CMK (cell line): ENCODE measurements around the gene SIGLEC14.
A peak's percentile ranks its signal among the peaks of the same experiment; 100 is the strongest.
"Not testable (repeated sequence)": the region's sequence is repeated elsewhere in the genome, so short reads cannot be mapped to it uniquely, and the experiment has no call there.

Experiments used
- DNase-seq: peaks from one replicate; pipeline ENCODE4 v3.0.0-alpha.2; 2010; ENCODE audit warnings: low read depth

The SIGLEC14 gene

GRCh38 chr19:51675911-51676565, 29.4 kb upstream of the SIGLEC14 start:
- DNase-seq = not testable (repeated sequence)

DNA sequence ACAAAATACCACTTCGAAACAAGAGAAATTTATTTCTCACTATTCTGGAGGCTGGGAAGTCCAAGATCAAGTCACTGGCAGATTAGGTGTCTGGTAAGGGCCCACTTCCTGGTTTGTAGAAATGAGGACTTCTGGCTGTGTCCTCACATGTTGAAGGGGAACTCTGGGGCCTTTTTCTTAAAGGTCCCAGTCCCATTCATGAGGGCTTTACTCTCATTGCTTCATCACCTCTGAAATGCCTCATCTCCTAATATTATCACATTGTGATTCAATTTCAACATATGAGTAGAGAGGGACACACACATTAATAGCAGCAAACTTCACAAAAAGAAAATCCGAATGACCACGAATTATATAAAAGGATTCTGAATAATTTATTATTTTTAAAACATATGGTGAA, 21.6 kb upstream of the SIGLEC14 start:
- no peak for DNase-seq

- no peak for DNase-seq
Measured at GRCh38 chr19:51664997-51665396, 18.4 kb upstream of the SIGLEC14 start.

DNA sequence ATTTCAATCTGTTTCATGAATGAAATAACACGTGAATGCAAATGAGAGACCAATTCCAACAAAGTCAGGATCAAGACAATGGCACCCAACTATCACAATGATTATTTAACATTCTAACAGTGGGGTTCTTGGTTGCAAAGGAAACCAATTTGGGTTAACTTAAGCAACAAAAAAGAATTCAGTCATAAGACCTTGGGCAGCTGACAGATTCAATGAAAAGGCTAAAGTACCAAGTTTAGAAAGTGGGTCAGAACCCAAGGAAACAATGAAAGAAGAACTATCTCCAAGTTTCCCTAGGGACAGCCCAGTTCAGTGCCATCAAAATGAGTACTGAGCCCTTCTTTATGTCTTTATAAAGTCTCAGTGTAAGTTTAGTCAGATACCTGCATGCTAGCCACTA, 17.5 kb upstream of the SIGLEC14 start:
- DNase-seq = no peak

DNA sequence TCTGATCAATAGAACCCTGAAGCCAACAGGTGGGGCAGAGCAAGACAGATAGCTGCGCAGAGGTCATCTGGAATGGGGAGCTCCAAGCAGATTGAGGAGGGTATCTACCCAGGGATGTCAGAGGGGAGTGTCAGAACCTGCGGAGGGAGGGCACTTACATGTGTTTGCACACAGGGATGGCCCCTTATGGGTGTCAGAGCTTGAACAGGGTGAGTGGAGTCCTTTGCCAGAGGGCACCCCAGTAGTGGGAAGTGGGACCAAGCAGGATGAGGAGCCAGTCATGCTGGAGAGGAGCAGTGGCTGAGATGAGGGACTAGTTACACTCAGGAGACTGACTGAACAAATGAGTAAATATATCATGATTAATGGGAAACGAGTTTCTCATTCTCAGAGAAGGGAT, 17.0 kb upstream of the SIGLEC14 start:
- DNase-seq = no peak

DNA sequence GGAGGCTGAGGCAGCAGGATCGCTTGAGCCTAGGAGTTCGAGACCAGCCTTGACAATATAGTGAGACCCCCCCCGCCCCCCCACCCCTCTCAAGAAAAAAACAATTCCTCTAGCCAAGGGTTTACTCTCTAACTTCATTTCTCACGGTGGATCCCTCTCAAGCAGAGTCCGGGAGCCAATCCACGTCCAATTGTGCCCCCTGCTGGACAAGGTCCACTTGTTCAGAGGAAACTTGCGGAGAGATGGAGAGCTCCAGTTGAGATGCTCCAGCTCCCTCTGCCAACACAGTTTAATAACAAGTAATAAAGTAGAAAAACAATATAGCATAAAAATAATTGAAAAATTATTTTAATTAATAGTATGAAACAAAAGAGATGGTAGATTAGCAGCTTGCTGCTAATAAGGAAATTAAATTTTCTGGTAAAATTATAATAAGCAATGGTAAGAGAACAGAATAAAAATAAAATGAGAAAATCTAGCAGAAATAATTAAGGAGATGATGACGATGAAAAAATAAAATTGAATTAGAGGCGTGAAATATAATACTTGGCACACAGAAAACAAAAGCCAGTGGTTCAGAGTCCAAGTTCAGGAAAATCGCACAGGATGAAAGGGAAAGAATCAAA, 14.5 kb upstream of the SIGLEC14 start:
- DNase-seq = peak; percentile 78

GRCh38 chr19:51654783-51655182, 8.2 kb upstream of the SIGLEC14 start:
- DNase-seq = no peak

GRCh38 chr19:51653162-51653561, 6.5 kb upstream of the SIGLEC14 start:
- no peak for DNase-seq

GRCh38 chr19:51652266-51652665, 5.6 kb upstream of the SIGLEC14 start:
- DNase-seq = no peak

DNA sequence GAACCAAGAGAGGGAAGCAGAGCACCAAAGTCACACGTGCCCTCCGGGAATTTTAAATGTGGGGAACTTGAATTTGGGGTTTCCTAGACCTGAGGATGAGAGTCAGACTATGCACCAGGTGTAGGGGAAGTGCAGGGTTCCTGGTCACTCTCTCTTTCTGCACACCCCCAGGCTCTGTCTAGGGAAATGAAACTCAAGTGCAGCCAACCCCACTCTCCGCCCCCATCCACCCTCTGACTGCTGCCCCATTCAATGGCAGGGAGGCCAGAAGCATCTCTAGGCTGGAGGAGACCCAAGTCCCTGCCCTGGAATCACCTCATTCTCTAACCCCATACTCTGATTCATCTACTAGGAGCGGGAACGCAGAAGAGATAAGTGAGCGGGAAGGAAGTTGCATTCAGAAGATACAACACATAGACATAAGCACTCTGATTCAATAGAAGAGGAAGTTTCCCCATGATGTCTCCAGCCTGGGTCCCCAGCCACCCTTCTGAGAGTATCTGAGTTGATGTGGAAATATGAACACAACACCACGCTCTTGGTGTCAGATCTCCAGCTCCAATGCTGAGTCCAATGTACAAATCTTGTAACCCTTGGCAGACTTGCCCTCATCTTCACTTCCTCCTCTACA, 4.7 kb upstream of the SIGLEC14 start:
- no peak for DNase-seq

- no peak for DNase-seq
Measured at GRCh38 chr19:51647318-51647717, 693 bp upstream of the SIGLEC14 start.

DNA sequence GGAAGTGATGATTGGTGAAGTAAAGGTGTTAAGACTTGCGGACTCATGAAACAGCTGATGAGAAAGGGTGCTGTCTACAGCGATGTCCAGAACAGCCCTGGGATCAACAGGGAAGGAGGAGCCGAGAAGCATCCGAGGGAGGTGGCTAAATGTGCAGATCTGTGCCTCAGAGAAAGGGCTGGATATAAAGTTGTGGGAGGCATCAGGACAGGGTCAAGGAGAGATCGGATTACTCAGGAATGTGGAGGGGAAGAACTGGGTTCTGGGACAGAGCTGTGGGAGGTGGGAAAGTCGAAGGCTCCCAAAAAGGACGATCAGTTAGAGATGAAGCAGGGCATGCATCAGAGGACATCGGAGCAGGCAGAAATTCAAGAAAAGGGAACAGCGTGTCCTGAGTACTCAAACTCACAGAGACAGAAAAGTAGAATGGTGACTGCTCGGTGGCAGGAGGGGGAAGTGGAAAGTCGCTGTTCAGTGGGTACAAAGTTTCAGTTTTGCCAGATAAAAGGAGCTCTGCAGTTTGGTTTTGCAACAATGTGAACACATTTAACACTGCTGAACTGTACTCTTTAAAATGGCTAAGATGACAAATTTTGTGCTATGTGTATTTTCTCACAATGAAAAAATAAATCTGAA, 1.9 kb downstream of the SIGLEC14 start:
- no peak for DNase-seq

DNA sequence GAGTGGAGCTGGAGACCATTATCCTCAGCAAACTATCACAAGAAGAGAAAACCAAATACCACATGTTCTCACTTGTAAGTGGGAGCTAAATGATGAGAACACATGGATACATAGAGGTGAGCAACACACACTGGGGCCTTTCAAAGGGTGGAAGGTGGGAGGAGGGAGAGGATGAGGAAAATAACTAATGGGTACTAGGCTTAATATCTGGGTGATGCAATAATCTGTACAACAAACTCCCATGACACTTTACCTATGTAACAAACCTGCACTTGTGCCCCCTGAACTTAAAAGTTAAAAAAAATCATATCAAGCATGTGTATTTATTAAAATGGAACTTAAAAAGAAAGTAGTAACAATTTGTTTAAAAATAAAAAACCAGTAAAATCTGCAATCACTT, 5.0 kb downstream of the SIGLEC14 start:
- DNase-seq = no peak

DNA sequence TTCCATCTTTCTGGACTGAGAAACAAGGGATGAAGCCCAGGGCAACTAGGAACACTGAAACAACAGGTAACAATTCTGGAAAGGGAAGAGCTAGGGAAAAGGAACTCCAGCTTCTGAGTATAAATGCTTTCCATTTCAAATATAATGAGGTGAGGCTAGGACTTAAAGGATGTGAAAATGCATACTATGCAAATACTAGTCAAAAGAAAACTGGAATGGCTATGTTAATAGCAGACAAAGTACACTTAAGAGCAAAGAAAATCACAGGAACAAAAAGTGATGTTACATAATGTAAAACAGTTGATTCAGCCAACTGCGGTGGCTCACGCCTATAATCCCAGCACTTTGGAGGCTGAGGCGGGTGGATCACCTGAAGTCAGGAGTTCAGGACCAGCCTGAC, 6.2 kb downstream of the SIGLEC14 start:
- no peak for DNase-seq

- no peak for DNase-seq
Measured at GRCh38 chr19:51639916-51640315, 6.7 kb downstream of the SIGLEC14 start.

- peak; percentile 21 for DNase-seq
Measured at GRCh38 chr19:51637362-51637978, 9.2 kb downstream of the SIGLEC14 start.

GRCh38 chr19:51632126-51632525, 14.5 kb downstream of the SIGLEC14 start:
- DNase-seq = no peak

GRCh38 chr19:51630315-51630714, 16.3 kb downstream of the SIGLEC14 start, which contains the start of gene SIGLEC5:
TSS of gene SIGLEC5 (minus strand) at chr19:51630401. CDS start at chr19:51630335, 66 bp downstream.
- DNase-seq = not testable (repeated sequence)

- DNase-seq = no peak
Measured at GRCh38 chr19:51628153-51628939, 18.3 kb downstream of the SIGLEC14 start.

GRCh38 chr19:51627491-51628138, 19.0 kb downstream of the SIGLEC14 start:
- no peak for DNase-seq

- no peak for DNase-seq
Measured at GRCh38 chr19:51626675-51627074, 19.9 kb downstream of the SIGLEC14 start.
